ENCODE data around the gene MRPL45. TPM values are rescaled to one million over a fixed set of nuclear protein-coding genes. Genes with fewer than 3 reads are reported as not detected.

MRPL45 gene
- polyA plus RNA-seq, 3 donors = 31.3 to 41.4 (median 32.5) TPM

DNA sequence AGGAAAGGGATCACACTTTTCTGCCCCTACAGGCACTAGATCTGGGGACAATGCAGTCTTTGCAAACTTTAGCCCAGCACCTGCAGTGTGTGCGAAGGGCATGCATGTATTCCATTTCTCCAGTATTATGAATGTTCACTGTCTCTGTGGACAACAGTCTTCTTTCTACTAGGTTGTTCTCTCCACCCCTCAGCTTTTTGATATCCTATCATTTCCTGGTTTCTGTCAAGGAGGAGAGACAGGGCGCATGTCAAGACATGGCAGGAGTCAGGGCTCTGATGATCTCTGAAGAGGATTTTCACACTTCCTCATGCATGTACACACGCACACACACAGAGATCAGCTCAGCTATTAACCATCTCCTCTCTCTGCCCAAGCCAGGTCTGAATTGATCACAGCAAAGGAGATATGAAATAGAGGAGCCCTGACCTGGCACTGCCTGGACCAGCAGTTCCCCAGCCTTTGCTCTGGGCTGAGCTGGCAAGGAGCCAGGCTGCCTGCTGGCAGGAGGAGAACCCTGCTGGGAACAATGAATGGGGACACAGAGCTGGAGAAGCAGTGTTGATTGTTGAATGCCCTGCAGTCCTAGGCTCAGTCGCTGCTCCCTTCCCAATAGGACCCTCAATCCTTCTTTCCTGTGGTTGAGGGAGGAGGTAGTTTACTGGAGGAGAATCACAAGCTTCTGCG lies 44.2 kb downstream of the MRPL45 start:
- WGBS, 3 donors = 57 to 71% (median 65%) methylated on average over 5 of the region's 5 CpGs
- H3K27ac ChIP-seq (ENCODE audit: low read depth, low read length) = no peak overlapping the region

DNA sequence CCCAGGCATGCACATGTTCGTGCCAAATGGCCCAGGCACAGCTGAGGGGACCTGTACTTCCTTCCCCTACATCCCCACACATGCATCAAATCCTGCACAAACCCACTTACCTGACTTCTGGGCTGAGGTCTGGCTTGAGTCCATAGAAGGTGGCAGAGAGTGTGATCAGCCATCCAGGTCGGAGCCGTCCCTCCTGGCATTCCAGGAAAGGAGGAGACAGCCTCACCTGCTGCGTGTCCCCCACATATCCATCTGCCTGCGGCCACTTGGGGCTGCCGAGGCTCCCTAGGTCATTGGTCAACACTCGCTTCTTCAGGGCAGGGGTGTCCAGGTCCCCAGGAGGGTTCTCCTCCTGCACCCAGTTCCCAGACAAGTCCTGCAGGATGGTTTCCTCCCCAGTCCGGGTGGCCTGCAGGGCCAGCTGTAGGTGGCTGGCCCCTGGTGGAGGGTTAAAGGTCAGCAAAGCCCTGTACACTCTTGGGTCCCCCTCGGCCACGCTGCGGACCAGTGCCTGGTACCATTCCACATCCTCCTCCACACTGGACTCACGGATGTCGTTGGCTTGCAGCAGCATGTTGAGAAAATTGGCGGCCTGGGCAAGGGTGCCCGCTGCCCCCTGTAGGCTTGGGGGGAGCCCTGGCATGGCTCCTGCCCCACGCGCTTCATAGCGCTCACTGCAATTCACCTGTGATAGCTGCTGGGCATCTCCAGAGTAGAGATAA lies 46.1 kb downstream of the MRPL45 start:
- 82 to 89% (median 88%) methylated on average over 18 of the region's 18 CpGs for WGBS, 3 donors
- H3K27ac ChIP-seq (ENCODE audit: low read depth, low read length) = no peak overlapping the region

DNA sequence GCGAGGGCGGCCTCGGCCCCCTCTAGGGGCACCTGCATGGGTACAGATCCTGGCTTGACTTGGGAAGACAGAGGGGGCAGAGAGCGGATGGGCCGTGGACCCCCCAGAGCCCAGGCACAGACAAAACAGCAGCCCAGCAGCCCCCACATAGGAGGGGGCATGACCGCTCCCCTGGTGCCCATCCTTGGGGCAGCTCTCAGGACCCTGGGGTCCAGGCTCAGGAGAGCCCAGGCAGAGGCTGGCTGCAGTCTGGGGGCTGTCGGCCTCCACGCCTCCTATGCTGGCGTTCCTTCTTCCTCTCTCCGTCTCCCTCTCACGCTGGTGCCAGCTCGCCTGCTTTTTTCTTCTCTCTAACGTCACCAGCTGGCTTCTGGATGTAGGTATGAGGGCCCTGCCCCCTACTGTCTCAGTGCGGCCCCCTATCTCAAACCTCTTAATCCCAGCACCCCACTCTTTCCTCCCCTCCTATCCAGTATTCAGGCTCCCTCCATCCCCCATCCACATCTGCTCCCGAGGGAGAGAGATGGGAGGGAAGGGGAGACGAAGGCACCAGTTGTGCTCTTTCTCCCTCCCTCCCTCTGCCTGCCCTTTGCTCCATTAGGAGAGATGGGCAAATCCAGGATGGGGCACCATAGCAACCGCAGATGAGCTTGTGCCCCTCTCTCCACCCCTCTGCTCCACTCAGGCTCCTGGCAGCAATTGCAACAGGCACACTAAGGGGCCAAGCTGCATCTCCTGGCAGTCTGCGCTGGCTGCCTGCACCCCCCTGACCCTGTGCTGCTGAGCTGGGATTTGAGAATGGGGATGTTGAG lies 46.8 kb downstream of the MRPL45 start, which contains the start of gene GPR179:
Gene GPR179, minus strand, starts transcription at position 349 of the 812 bp plus-strand sequence. Its CDS starts 167 bp downstream, at position 182.
- 76 to 90% (median 77%) methylated on average over 17 to 18 of the region's 18 CpGs for WGBS, 3 donors

DNA sequence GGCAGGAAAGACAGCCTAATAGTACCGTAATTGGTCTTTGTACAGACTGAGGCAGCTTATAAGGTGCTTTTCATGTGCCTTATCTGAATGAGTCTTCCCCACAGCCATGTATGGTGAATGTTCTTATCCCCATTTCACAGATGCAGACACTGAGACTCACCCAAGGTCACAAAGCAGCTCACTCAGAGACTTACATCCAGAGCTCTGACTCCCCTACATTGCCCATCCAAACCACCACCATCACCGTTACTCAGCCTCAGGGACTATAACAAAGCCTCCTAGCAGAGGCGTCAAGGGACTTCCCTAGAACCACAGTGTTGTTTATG lies 47.4 kb downstream of the MRPL45 start:
- WGBS, 3 donors = 80 to 84% (median 82%) methylated on average over 3 of the region's 3 CpGs
- no peak overlapping the region for H3K27ac ChIP-seq (ENCODE audit: low read depth, low read length)

More for the DNA sequence above, 46.8 kb downstream of the MRPL45 start, which contains the start of gene GPR179:
- no peak within 1 kb of the TSS for H3K27ac ChIP-seq (ENCODE audit: low read depth, low read length)

DNA sequence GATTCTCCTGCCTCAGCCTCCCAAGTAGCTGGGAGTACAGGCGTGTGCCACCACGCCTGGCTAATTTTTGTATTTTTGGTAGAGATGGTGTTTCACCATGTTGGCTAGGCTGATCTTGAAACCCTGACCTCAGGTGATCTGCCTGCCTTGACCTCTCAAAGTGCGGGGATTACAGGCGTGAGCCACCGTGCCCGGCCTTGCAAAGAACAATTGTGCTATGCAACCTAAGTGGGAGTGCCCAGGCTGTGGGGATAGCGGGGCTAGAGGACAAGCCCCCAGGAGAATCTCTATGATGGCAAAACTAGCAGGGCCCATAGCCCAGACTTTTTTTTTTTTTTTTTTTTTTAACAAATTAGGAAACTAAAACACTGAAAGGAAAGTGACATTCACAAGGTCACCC lies 48.8 kb downstream of the MRPL45 start:
- no peak overlapping the region for H3K27ac ChIP-seq (ENCODE audit: low read depth, low read length)
- WGBS, 3 donors = 93 to 95% (median 94%) methylated on average over 7 of the region's 7 CpGs

DNA sequence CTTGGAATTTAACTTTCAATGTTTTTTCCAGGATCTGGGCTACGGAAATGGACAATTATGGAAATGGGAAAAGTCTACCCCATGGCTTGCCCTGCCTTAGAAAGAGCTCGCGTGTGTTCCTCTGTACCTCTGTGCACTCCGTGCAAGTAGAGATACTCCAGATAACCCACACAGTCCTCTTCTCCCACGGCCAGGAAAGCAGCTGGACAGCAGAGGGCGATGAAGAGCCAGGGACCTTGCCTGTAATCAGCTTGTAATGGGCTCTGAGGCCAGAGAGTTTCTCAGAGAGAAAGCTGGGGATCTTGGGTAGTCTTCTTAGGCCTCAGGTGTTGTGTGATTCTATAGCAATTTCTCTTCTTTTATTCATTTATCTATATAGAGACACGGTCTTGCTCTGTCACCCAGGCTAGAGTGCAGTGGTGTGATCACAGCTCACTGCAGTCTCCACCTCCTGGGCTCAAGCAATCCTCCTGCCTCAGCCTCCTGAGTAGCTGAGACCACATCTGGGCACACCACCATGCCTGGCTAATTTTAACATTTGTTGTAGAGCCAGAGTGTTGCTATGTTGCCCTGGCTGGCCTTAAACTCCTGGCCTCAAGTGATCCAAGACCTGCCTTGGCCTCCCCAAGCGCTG lies 52.2 kb downstream of the MRPL45 start:
- WGBS, 3 donors = 14% methylated on average over 8 of the region's 8 CpGs
- H3K27ac ChIP-seq (ENCODE audit: low read depth, low read length) = no peak overlapping the region

DNA sequence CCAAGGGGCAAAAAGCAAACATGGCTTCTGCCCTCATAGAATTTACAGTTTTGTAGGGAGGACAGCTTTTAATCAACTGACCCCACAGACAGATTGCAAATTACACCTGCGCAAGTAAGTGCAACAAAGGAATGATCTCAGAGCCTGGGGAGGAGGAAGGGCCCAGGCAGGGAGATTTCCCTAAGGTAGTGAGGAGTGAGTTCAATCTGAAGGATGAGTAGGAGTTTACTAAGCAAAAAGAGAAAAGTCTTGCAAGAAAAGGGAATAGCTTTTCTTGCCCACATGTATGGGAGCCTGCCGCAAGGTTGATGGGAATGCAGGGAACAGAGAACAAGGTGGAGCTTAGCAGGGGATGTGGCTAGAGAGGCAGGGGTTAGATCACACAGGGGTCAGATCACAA lies 53.1 kb downstream of the MRPL45 start:
- no peak overlapping the region for H3K27ac ChIP-seq (ENCODE audit: low read depth, low read length)

DNA sequence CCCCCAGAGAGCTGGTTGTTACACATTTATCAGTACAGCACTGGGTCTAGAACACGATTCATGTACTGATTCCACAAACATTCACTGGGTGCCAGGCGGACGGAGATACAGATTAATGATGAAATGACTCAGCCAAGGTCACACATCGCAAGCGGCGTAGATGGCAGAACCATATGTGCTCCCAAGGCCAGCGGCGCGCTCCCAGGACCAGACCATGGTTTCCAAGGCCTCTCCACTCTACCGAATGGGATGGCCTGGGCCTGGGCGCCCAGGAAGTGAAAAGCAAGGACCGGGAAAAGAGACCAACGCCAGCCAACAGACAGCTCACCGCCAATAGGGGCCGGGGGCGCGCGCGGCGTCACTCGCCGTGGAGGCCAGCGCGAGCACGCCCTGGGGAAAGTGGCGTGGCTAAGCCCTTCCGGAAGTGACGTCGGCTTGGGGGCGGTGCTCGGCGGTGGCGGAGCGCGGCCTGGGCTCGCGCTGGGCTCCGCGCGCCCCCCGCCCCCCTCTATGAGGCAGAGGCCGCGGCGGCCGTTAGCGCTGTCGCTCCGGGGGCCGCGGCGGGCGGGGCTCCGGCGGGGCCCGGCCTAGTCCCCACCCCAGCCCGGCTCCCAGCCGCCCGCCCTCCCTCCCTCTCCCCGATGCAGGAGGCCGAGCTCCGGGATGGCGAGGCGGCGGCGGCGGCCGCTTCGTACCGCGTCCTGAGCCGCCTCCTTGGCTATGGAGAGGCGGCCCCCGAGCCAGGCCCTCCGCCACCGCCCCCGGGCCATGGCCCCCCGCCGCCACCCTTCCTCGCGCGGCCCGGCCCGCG lies 54.6 kb downstream of the MRPL45 start, which contains the start of gene SOCS7:
Gene SOCS7, plus strand, starts transcription at position 433 of the 811 bp plus-strand sequence. Its CDS starts 209 bp downstream, at position 642.
- WGBS, 3 donors = 4 to 5% (median 5%) methylated on average over 42 to 80 of the region's 84 CpGs
- H3K27ac ChIP-seq (ENCODE audit: low read depth, low read length) = no peak within 1 kb of the TSS

More for the DNA sequence above, 53.1 kb downstream of the MRPL45 start:
- WGBS, 3 donors = 92 to 99% (median 98%) methylated on average over 2 of the region's 2 CpGs

DNA sequence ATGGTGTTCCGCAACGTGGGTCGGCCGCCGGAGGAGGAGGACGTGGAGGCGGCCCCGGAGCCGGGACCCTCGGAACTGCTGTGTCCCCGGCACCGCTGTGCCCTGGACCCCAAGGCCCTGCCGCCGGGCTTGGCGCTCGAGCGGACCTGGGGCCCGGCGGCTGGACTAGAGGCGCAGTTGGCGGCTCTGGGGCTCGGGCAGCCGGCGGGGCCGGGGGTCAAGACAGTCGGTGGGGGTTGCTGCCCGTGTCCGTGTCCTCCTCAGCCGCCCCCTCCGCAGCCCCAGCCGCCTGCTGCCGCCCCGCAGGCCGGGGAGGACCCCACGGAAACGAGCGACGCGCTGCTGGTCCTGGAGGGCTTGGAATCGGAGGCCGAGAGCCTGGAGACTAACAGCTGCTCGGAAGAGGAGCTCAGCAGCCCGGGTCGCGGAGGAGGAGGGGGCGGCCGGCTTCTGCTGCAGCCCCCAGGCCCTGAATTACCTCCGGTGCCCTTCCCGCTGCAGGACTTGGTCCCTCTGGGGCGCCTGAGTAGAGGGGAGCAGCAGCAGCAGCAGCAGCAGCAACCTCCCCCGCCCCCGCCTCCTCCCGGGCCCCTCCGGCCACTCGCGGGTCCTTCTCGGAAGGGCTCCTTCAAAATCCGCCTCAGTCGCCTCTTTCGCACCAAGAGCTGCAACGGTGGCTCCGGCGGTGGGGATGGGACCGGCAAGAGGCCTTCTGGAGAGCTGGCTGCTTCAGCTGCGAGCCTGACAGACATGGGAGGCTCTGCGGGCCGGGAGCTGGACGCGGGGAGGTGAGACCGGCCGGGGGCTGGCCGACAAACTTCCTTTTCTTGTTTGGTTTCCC lies 55.5 kb downstream of the MRPL45 start:
- 0 to 1% (median 1%) methylated on average over 47 to 72 of the region's 72 CpGs for WGBS, 3 donors
- H3K27ac ChIP-seq (ENCODE audit: low read depth, low read length) = no peak overlapping the region

DNA sequence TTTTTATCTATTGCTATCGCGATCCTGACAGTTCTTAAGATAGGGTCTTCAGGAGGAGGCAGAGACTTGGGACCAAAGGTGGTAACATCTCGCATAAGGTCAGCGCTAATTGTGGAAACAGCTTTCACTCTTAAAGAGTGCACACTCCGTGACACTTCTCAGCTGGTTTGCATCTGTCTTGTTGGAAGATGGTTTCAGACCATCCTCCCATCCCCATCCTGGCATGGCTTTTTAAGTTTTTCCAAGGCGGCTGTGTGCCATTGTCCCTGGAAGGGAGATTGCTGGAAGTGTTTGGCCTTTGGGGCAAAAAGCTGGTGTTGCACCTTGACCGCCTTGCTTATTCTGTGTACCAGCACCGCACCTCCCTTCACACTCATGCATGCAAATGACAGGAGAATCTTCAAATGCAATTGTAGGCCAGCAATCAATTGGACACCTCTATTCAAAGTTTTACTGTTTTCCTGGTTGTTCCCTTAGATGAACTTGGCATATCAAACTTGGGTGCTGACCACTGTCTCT lies 56.2 kb downstream of the MRPL45 start:
- WGBS, 3 donors = 10 to 25% (median 23%) methylated on average over 8 of the region's 8 CpGs

DNA sequence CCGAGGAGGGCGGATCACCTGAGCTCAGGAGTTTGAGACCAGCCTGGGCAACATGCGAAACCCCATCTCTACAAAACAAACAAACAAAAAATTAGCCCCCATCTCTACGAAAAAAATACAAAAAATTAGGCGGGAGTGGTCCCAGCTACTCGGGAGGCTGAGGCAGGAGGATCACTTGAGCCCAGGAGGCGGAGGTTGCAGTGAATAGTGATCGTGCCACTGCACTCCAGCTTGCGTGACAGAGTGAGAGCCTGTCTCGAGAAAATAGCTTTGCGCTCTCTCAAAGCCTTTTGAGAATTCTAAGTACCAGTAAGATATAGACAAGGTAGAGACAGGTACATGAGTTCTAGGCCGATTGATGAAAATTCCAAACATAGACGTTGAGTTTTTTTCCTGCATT lies 56.7 kb downstream of the MRPL45 start:
- WGBS, 3 donors = 73 to 88% (median 84%) methylated on average over 13 of the region's 13 CpGs
- no peak overlapping the region for H3K27ac ChIP-seq (ENCODE audit: low read depth, low read length)

More for the DNA sequence above, 56.2 kb downstream of the MRPL45 start:
- no peak overlapping the region for H3K27ac ChIP-seq (ENCODE audit: low read depth, low read length)

DNA sequence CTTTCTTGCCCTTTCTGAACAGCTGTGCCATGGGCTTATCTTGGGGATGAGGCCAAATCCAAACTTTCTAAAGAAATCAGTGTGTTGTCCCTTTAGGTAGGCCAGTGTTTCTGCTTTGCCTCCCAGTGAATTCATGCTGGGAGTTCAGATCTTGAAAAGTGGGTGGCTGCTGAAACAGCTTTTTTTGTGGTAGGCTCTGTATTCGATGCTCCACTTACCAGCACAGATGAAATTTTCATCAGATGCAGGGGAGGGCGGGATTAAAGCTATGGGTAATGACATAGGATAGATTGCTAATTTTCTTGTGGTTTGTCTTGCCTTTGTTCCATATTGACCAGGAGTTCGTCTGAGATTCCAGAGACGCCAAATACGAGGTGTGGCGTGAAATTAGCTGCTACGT lies 57.5 kb downstream of the MRPL45 start:
- 73 to 87% (median 85%) methylated on average over 7 of the region's 7 CpGs for WGBS, 3 donors
- no peak overlapping the region for H3K27ac ChIP-seq (ENCODE audit: low read depth, low read length)

DNA sequence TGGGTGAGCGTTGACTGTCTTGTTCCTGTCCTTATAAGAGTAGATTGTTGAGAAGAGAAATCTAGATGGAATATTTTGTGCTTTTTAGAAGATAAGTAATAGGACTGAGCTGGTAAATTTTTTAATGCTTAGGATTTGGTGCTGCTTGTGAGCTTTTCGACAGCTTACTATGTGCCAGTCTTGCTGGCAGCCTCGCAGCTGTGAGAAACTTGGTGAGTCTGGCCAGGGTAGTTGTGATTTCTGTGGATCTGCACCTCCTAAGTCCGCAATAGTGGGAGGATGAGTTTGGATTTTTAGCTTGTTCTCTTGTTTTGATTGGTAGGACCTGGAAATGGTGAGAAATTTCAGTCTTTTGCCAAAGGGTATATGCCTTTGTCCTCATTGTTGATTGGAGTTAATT lies 58.3 kb downstream of the MRPL45 start:
- no peak overlapping the region for H3K27ac ChIP-seq (ENCODE audit: low read depth, low read length)
- 84 to 93% (median 87%) methylated on average over 4 of the region's 4 CpGs for WGBS, 3 donors

DNA sequence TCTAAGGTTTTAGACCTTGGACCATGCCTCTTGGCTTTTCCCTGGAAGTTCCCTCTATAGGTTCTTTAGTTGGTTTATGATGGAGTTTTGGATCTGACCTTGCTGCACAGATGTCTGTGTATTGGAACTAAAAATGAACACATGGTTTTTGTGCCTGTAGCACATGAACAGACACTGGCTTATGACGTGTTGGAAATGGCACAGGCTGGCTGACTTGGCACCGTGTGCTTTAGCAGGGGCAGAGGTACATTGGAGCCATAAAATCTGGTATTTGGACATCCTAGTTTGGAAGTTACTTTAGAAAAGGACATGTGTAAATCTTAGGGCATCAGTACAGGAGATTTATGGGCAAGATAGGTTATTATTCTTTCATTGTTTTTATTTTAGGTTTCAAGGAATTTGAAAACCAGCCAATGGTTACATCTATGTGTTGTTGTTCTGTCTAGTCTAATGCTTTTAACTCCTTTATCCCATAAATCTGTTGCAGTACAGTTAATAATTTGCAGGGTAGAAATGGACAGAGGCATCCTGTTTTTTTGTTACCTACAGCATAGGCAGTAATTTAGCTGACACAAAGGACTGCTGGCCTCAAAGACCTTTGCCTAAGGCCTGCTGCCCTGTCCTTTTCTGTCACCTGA lies 60.6 kb downstream of the MRPL45 start:
- 11 to 53% (median 52%) methylated on average over 2 of the region's 2 CpGs for WGBS, 3 donors
- no peak overlapping the region for H3K27ac ChIP-seq (ENCODE audit: low read depth, low read length)

DNA sequence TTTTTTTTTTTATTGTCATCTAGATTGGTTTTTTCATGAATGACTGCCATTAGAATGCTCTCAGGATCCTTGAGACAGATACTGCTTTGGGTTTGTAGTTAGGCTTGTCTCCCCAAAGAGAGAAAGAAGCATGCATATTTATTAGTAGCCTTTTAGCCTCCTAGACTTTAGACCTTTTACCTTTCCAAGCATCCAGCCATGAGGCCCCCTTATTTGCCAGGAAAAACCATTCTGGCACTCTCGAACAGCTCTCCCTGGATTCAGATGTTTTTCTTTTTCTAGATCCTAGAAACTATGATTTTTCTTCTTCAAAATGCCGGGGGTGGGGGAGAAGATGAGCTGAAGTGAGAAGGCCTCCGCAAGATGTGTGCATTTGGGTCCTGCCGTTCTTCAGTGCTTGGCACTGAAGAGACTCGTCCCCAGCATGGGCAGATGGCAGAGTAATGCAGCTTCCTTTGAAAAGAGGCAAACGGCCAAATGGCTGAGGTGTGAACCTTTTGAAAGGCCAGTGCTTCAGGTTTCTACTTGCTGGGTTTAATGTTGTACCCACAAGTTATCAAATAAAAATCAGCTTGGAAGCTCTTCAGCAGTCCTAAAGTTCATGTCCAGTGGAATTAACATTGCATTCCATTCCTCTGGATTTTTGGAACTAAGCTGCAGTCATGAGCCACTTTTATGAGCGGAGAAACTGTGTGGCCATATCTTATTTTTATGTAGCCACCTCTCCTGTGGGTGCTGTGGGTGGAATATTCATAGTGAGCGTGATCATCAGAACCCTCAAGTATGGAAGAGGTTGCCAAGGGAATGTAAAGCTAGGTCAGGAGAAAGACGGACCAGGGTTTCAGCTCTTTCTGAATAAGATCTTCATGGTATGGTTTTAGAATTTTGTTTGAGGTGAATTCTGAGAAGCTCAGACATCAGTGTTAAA lies 61.9 kb downstream of the MRPL45 start:
- 68 to 77% (median 74%) methylated on average over 9 of the region's 9 CpGs for WGBS, 3 donors
- no peak overlapping the region for H3K27ac ChIP-seq (ENCODE audit: low read depth, low read length)

All from adipose tissue (tissue), 3 donors.